Measurements from ENCODE around the gene SRPRB.

GRCh38 chr3:133840055-133840737 lies 34.6 kb downstream of the SRPRB start:
- TF ChIP-seq CTCF (IDR thresholded peaks at IDR 0.05) (no peak), POLR2AphosphoS5 (IDR thresholded peaks at IDR 0.05; ENCODE audit: low read depth, low read length) (no peak), SIN3A (IDR thresholded peaks at IDR 0.05; ENCODE audit: borderline replicate concordance, insufficient read depth, low read depth, low read length) (no peak), TCF7L2 (IDR thresholded peaks at IDR 0.05; ENCODE audit: low read depth, low read length) (no peak), REST (IDR thresholded peaks at IDR 0.05; ENCODE audit: insufficient read depth in 1 of 2, low read depth in 2 of 2, low read length in 1 of 2) (no peak)

Measured in Panc1 (cell line).